NOMO-1 treated with DMSO at 0.1 percent for 48 hours (cell line): Measurements from ENCODE around the gene NAA10.
A peak's percentile ranks its signal among the peaks of the same experiment; 100 is the strongest.

ENCODE experiments used
- DNase-seq: peaks from one replicate; lab custom pipeline; 2025; ENCODE audit not compliant: unreplicated experiment; lab: John Stamatoyannopoulos, UW

NAA10 gene

GRCh38 chrX:153911798-153912197, 23.0 kb downstream of the NAA10 start:
- DNase-seq: no peak

DNA sequence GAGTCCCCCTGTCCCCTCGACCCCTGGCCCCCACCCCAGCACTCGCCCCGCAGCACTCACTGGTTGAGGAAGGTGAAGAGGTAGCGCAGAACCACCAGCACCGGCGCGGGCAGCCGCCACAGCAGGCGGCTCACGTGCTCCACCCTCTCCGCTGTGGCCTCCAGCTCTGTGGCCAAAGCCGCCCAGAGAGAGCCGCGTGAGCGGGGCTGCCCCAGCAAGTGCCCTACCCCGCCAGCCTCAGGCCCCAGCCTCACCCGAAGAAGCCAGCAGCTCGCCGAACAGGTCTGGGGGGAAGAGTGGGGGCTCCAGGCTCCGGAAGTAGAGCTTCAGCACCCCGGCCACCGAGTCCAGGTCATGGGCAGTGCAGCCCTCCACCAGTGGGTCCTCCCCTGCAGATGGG, 24.4 kb downstream of the NAA10 start:
- DNase-seq: no peak

GRCh38 chrX:153909980-153910360, 24.9 kb downstream of the NAA10 start:
- DNase-seq: no peak

DNA sequence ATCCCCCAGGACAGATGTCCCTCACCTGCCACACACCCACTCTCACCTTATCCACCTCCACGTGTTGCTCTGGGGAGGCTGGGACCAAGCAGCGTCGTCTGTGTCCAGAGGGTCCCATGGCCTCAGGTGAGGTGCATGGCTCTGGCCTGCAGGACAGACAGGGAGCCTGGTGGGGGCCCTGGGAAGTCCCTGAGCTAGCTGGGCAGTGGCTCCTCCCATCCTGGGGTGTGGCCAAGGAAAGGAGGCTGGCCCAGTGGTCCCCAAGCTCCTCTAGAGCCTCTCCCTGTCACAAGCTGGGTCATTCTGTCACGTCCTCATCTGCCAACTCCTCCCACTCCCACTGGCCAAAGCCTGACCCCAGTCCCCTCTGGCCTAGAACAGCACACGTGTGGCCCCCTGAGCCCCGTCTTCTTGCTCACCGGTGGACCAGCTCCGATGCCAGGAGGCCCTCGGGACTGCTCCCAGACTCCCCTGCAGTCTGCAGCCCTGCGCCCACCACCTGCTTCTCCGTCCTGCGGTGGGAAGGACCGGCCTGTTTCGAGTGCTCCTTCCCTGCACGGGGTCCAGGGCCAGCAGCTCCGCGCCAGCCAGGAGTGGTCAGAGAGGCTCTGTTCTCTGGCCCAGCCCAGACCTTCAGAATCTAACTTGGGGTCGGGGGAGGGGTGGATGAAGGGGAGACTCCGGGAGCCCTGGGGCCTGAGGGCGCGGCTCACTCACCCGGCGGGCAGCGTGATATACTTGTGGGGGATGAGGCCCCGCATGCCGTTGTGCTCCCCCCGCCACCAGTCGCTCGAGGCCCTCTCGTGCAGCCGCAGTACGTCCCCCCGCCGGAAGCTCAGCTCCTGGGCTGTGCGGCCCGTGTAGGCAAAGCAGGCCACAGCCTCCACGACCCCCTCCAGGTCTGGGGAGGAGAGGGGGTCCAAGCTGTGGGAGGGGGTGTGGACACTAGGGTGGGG, 25.5 kb downstream of the NAA10 start:
- DNase-seq: peak; percentile 20

GRCh38 chrX:153908219-153908860, 26.5 kb downstream of the NAA10 start:
- no peak for DNase-seq

- no peak for DNase-seq
These were observed 27.4 kb downstream of the NAA10 start for GRCh38 chrX:153907456-153907855.

DNA sequence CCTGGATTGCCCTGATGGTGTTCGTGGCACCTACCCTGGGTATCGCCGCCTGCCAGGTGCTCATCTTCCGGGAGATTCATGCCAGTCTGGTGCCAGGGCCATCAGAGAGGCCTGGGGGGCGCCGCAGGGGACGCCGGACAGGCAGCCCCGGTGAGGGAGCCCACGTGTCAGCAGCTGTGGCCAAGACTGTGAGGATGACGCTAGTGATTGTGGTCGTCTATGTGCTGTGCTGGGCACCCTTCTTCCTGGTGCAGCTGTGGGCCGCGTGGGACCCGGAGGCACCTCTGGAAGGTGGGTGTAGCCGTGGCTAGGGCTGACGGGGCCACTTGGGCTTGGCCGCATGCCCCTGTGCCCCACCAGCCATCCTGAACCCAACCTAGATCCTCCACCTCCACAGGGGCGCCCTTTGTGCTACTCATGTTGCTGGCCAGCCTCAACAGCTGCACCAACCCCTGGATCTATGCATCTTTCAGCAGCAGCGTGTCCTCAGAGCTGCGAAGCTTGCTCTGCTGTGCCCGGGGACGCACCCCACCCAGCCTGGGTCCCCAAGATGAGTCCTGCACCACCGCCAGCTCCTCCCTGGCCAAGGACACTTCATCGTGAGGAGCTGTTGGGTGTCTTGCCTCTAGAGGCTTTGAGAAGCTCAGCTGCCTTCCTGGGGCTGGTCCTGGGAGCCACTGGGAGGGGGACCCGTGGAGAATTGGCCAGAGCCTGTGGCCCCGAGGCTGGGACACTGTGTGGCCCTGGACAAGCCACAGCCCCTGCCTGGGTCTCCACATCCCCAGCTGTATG, 28.5 kb downstream of the NAA10 start:
- no peak for DNase-seq

- no peak for DNase-seq
These were observed 29.2 kb downstream of the NAA10 start for GRCh38 chrX:153905481-153906095.

DNA sequence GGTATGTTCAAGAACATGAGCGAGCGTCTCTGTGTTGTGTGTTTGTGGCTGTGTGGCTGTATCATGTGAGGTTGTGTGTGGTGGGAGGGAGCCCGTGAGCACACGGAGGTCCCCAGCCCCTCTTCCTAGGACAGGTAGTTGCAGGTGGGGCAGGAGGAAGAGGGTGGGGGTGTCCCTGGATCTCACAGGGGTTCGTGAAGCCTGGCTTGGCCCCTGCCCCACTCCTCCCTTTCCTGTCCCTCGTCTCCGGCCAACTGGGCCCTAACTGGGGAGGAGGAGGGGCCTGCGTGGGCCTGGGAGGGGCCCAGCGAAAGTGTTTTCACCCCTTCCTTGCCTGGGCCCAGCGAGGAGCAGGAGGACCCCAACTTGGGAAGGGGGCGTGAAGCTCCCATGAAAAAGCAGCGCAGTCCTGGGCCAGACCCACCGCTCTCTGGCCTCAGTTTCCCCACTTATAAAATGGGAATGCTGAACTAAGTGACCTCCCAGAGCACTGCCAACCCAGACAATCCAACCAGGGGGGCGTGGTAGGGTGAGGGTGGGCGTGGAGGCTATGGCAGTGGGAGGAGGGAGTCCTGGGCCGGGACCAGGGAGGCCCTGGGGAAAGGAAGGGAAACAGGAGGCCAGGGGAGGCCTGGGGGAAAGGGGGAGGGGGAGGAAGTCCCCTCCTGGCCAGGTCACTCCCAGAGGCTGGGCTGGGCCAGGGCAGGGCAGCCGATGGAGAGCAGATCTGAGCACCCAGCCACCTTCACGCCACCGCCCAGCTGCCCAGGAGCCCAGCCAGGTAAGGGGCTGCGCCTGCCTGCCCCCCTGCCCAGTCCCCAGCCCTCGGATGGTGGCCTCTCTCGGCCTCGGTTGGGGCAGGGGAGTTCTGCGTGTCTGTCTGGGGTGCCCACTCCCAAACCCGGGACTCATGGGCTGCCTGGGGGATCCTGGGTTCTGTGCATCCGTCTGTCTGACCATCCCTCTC, 30.6 kb downstream of the NAA10 start, which contains the start of gene AVPR2:
Gene AVPR2, plus strand, starts transcription at position 683 of the 967 bp plus-strand sequence. CDS start 473 bp downstream, outside the sequence.
- no peak for DNase-seq

DNA sequence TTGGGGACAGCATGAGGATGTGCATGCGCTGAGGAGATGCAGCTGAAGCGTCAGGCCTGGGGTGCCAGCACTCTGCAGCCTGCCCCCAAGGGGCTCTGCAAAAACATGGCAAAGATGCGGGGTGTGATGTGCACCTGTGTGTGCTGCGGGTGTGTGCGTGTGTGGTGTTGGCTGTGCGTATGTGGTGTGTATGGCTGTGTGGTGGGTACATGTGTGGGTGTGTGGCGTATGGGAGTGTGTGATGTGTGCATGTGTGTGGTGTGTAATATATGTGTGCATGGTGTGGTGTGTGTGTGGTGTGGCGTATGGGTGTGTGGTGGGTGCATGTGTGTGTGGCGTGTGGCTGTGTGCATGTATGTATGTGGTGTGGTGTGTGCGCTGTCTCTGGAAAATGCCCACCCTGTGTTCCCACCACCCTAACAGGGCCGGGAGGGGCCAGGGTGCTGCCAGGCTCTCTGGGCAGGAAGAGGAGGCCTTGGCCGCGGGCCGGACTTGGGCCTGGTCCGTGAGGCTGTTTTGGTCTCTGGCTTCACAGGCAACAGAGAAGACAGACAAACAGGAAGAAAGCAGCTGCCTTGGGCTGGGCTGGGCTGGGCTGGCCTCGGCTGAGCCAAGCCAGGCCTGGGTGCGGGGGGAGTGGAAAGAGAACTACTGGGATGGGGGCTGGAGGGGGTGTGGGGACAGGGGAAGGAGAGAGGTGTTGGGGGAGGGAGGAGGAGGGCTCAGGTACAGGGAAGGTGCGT, 31.4 kb downstream of the NAA10 start:
- DNase-seq: no peak

GRCh38 chrX:153902385-153902784, 32.5 kb downstream of the NAA10 start:
- DNase-seq: no peak

DNA sequence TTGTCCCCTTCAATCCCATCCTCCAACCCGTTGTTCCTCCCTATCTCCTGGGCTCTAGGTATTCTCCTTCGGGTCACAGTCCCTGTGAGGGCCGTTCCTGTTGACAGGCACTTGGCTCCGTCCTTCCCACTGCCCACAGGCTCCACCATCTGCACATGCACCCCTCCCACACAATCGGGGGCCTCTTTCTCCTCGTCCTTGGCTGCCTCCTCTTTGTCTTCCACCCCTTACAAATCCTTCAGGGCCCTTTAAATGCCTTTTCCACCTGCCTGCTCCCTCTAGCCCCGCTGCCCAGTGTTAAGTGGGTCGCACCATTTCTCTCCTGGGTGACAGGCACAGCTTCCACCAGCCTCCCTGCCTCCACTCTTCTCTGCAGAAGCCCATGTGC, 33.1 kb downstream of the NAA10 start:
- DNase-seq: no peak

DNA sequence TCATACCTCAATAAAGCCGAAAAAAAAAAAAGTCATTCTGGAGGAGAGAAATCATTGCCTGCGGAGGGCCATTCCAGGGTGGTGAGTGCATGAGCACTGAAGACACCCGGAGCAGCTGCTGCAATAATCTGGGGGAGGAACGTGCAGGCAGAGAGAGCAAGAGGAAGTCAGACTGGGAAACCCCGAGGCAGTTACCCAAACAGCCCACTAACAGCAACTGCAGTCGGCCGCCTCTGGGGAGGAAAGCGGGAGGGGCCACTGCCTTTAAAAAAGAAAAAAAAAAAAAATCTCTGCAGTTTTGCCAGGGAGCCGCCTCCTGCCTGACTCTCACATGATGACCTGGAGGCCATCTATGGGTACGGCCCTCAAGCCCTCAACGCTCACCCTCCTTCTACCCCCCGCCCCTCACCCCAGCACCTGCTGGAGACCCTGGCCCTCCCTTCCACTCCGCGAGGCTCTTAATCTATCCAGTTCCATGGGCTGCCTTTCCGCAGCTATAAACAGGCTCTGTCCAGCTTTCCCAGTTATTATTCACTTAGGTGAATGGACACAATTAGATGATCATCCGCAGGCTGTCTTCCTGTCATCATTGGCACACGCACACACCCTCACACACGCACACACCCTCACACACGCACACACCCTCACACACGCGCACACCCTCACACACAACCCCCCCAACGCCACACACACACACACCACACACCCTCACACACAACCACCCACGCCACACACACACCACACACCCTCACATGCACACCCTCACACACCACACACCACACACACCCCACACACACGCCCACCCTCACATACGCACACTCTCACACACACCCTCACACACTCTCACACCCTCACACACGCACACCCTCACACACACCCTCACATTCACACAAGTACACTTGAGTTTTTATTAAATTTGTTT, 33.7 kb downstream of the NAA10 start:
- DNase-seq: peak; percentile 84

DNA sequence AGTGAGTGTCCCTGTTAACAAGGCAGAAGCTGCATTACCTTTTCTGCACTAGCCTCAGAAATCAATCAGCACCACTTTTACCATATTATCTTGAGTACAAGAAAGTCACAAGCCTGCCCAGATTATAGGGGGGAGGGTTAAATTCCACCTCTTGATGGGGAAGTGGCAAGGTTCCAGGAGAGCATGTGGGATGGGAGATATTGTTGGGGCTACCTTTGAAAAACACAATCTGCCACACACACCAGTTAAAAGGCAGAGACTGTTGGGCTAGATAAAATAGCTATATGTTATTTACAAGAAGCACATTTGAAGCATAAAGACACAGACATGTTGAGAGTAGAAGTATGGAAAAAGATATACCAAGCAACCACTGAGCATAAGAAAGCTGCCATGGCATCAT, 36.9 kb downstream of the NAA10 start:
- no peak for DNase-seq

DNA sequence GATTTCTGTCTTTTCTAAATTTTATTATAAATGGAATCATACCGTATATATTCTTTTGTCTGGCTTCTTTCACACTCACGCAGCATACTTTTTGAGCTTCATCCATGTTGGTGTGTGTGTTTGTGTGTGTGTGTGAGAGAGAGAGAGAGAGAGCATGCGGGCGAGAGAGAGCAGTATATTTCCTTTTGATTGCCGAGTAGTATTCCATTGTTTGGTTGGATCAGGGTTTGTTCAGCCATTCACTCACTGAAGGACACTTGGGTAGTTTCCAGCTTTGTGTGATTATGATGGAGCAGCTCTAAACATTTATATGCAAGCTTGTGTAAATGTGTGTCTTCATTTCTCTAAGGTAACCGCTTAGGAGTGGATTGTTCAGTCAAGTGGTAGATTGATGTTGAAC, 45.7 kb downstream of the NAA10 start:
- no peak for DNase-seq

GRCh38 chrX:153888344-153888743, 46.5 kb downstream of the NAA10 start:
- no peak for DNase-seq

DNA sequence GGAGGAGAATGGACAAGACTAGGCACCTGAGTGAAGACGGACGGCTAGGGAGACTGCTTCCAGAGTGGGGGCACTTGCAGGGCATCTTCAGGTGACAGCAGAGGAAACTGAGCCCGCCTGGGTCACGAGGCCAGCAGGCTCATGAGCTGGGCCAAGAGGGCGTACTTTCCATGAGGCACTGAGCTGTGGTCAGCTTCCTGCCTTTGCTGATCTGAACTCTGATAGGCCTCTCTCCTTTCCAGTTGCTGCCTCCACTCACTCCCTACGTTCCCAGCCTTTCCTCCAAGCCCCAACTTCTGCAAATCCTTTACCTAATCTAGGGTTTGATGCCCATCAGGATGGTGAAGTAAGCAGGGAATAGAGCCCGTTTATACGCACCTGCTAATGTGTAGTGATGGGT, 47.5 kb downstream of the NAA10 start:
- DNase-seq: no peak

DNA sequence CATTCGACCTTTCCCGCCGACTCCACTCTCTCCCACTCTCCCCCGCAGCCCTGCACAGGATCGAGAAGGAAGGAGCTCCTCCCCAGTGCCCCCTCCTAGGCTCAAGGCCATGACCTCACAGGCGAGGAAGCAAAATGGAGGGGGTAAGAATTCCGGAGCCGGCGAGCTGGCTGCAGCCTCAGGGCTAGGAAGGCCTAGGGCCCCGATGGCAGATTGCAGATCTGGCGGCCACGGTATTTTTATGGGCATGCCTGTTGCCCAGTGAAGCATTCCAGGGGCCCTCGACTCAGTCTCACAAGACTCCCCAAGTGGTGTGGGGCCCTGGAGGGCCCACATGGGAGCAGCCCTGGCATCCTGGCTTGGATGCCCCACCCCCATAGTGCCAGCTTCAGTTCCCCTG, 47.9 kb downstream of the NAA10 start:
- no peak for DNase-seq
